WTC11 (cell line): ENCODE results near the gene GATA1.

Experiments
- AFF4 ChIP-seq: sonication (generic); formaldehyde crosslinking; IDR thresholded peaks from 2 replicates; pipeline ENCODE4 v1.8.1; 2023; ENCODE audit warnings: mild to moderate bottlenecking, missing genetic modification reagents, borderline replicate concordance
- CTCF ChIP-seq: fragments of 200-600 bp; IDR thresholded peaks from 2 replicates; pipeline ENCODE4 v1.8.0; 2022; ENCODE audit warnings: antibody characterized with exemption
- IRF2 ChIP-seq: sonication (generic); formaldehyde crosslinking; IDR thresholded peaks from 2 replicates; pipeline ENCODE4 v1.8.0; 2022; ENCODE audit warnings: low read depth, missing genetic modification reagents, borderline replicate concordance
- SMAD3 ChIP-seq: sonication (generic); formaldehyde crosslinking; IDR thresholded peaks from 2 replicates; pipeline ENCODE4 v1.8.0; 2022; ENCODE audit warnings: missing genetic modification reagents, mild to moderate bottlenecking, borderline replicate concordance
- SP1 ChIP-seq: sonication (generic); formaldehyde crosslinking; conservative IDR thresholded peaks from 2 replicates; pipeline ENCODE4 v1.8.1; 2022; ENCODE audit warnings: missing genetic modification reagents
- TEAD4 ChIP-seq: sonication (generic); formaldehyde crosslinking; IDR thresholded peaks from 2 replicates; pipeline ENCODE4 v1.8.0; 2022; ENCODE audit warnings: mild to moderate bottlenecking, missing genetic modification reagents
- ZNF317 ChIP-seq: sonication (generic); formaldehyde crosslinking; IDR thresholded peaks from 2 replicates; pipeline ENCODE4 v1.8.1; 2023; ENCODE audit warnings: low read depth, mild to moderate bottlenecking, moderate library complexity, missing genetic modification reagents, borderline replicate concordance
- TF ChIP-seq, protein P1 (sequence below): sonication (generic); formaldehyde crosslinking; IDR thresholded peaks from 2 replicates; pipeline ENCODE4 v1.8.0; 2022; ENCODE audit warnings: mild to moderate bottlenecking, missing genetic modification reagents
- TF ChIP-seq, protein P2 (sequence below): sonication (generic); formaldehyde crosslinking; IDR thresholded peaks from 2 replicates; pipeline ENCODE4 v1.8.1; 2022; ENCODE audit warnings: low read depth, mild to moderate bottlenecking, moderate library complexity, missing genetic modification reagents, borderline replicate concordance
- TF ChIP-seq, protein P3 (sequence below): sonication (generic); formaldehyde crosslinking; IDR thresholded peaks from 2 replicates; pipeline ENCODE4 v1.8.0; 2022; ENCODE audit warnings: missing genetic modification reagents

DNA sequence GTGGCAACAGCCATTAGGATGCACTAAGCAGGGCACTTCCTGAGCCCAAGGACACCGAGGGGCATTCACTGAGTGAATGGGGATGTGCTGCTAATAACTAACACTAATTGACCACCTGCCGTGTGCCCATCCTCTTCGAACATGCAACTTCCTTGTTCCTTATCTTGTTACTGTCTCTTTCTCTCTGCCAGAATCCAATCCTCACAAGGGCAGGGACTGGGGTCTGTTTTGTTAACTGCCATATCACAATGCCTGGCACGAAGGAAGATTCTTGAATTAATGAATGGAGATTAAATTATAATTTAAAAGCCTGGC, 41.2 kb downstream of the GATA1 start:
- TF ChIP-seq, protein P1, sequence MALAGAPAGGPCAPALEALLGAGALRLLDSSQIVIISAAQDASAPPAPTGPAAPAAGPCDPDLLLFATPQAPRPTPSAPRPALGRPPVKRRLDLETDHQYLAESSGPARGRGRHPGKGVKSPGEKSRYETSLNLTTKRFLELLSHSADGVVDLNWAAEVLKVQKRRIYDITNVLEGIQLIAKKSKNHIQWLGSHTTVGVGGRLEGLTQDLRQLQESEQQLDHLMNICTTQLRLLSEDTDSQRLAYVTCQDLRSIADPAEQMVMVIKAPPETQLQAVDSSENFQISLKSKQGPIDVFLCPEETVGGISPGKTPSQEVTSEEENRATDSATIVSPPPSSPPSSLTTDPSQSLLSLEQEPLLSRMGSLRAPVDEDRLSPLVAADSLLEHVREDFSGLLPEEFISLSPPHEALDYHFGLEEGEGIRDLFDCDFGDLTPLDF (CRISPR knock-in tag): no peak
- no peak for TF ChIP-seq CTCF
- TF ChIP-seq, protein P2, sequence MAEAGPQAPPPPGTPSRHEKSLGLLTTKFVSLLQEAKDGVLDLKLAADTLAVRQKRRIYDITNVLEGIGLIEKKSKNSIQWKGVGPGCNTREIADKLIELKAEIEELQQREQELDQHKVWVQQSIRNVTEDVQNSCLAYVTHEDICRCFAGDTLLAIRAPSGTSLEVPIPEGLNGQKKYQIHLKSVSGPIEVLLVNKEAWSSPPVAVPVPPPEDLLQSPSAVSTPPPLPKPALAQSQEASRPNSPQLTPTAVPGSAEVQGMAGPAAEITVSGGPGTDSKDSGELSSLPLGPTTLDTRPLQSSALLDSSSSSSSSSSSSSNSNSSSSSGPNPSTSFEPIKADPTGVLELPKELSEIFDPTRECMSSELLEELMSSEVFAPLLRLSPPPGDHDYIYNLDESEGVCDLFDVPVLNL (CRISPR knock-in tag): no peak
- no peak for TF ChIP-seq SP1 (CRISPR knock-in tag)
- TF ChIP-seq, protein P3, sequence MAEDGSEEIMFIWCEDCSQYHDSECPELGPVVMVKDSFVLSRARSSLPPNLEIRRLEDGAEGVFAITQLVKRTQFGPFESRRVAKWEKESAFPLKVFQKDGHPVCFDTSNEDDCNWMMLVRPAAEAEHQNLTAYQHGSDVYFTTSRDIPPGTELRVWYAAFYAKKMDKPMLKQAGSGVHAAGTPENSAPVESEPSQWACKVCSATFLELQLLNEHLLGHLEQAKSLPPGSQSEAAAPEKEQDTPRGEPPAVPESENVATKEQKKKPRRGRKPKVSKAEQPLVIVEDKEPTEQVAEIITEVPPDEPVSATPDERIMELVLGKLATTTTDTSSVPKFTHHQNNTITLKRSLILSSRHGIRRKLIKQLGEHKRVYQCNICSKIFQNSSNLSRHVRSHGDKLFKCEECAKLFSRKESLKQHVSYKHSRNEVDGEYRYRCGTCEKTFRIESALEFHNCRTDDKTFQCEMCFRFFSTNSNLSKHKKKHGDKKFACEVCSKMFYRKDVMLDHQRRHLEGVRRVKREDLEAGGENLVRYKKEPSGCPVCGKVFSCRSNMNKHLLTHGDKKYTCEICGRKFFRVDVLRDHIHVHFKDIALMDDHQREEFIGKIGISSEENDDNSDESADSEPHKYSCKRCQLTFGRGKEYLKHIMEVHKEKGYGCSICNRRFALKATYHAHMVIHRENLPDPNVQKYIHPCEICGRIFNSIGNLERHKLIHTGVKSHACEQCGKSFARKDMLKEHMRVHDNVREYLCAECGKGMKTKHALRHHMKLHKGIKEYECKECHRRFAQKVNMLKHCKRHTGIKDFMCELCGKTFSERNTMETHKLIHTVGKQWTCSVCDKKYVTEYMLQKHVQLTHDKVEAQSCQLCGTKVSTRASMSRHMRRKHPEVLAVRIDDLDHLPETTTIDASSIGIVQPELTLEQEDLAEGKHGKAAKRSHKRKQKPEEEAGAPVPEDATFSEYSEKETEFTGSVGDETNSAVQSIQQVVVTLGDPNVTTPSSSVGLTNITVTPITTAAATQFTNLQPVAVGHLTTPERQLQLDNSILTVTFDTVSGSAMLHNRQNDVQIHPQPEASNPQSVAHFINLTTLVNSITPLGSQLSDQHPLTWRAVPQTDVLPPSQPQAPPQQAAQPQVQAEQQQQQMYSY: no peak
- TF ChIP-seq SMAD3 (CRISPR knock-in tag): no peak
- TF ChIP-seq TEAD4 (CRISPR knock-in tag): no peak
- TF ChIP-seq AFF4 (CRISPR knock-in tag): no peak
- TF ChIP-seq IRF2 (CRISPR knock-in tag): no peak
- TF ChIP-seq ZNF317 (CRISPR knock-in tag): no peak
